Measurements from ENCODE around the gene PALM3. TPM values are rescaled to one million over a fixed set of nuclear protein-coding genes. Genes with fewer than 3 reads are reported as not detected.
A peak's percentile ranks its signal among the peaks of the same experiment; 100 is the strongest.
"Not testable (repeated sequence)": the region's sequence is repeated elsewhere in the genome, so short reads cannot be mapped to it uniquely, and the experiment has no call there.

The PALM3 gene
- total RNA-seq, 1 donor from 2014 or later, result 6.7 TPM

DNA sequence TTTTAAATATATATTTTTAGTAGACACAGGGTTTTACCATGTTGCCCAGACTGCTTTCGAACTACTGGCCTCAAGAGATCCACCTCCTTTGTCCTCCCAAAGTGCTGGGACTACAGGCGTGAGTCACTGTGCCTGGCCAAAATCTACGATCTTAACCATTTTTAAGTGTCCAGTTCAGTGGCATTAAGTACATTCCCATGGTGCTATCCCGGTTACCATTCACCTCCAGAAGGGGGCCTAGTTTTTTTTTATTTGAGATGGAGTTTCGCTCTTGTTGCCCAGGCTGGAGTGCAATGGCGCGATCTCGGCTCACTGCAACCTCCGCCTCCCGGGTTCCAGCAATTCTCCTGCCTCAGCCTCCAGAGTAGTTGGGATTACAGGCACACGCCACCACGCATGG, 26.7 kb downstream of the PALM3 start:
- H3K4me3 Mint-ChIP-seq (ENCODE audit: unreplicated experiment); H3K4me1 Mint-ChIP-seq (ENCODE audit: low read depth, unreplicated experiment); H3K27ac Mint-ChIP-seq (ENCODE audit: unreplicated experiment); H3K9me3 Mint-ChIP-seq (ENCODE audit: unreplicated experiment); H3K36me3 Mint-ChIP-seq (ENCODE audit: unreplicated experiment); DNase-seq: not testable (repeated sequence)
- TF ChIP-seq, protein P1, sequence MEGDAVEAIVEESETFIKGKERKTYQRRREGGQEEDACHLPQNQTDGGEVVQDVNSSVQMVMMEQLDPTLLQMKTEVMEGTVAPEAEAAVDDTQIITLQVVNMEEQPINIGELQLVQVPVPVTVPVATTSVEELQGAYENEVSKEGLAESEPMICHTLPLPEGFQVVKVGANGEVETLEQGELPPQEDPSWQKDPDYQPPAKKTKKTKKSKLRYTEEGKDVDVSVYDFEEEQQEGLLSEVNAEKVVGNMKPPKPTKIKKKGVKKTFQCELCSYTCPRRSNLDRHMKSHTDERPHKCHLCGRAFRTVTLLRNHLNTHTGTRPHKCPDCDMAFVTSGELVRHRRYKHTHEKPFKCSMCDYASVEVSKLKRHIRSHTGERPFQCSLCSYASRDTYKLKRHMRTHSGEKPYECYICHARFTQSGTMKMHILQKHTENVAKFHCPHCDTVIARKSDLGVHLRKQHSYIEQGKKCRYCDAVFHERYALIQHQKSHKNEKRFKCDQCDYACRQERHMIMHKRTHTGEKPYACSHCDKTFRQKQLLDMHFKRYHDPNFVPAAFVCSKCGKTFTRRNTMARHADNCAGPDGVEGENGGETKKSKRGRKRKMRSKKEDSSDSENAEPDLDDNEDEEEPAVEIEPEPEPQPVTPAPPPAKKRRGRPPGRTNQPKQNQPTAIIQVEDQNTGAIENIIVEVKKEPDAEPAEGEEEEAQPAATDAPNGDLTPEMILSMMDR (IDR thresholded peaks at IDR 0.05; ENCODE audit: partially characterized antibody, unreplicated experiment), result peak; percentile 14
- peaks cover 10% of the 10 kb centered on the region for H3K27me3 Mint-ChIP-seq (ENCODE audit: unreplicated experiment)

DNA sequence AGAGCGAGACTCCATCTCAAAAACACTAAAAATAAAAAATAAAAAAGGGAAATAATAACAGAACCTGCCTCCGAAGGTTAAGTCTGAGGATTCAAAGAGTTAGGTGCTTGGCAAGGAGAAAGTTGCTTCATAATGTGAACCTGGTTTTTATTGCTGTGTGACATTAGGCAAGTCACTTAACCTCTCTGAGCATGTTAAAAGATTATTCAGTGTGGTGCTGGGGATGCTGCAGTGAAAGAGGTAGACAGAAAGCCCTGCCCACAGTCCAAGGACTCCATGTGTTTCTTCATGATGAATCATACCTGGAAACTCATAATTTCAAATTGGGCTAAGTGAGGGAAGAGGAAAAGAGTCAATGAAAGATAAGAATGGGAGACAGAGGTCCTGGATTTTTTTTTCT, 27.9 kb downstream of the PALM3 start:
- no peaks in the 10 kb centered on the region for H3K36me3 Mint-ChIP-seq (ENCODE audit: unreplicated experiment)
- DNase-seq, result no peak

DNA sequence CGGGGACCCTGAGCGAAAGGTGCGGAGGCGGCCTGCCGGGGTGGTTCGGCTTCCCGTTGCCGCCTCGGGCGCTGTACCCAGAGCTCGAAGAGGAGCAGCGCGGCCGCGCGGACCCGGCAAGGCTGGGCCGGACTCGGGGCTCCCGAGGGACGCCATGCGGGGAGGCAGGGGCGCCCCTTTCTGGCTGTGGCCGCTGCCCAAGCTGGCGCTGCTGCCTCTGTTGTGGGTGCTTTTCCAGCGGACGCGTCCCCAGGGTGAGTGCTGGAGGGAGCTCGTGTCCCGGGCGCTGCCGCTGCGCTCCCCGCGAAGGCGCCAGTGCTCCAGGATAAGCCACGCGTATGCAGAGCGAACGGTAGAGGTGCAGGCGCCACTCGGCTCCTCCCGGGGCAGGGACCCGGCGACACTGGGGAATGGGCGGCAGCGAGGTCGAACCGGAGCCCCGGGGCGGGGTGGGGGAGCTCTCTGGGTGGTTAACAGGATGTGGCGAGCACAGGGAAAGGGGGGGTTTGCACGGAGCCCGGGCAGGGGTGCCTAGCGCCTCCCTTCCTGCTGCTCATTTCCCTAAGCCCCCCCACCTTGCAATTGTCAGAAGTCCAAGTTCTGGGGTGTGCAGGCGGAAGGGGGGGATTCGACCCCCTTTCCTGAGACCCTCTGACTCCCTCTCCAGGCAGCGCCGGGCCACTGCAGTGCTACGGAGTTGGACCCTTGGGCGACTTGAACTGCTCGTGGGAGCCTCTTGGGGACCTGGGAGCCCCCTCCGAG, 30.0 kb downstream of the PALM3 start, which contains the start of gene IL27RA:
Gene IL27RA (plus strand): TSS at position 44 of the 762 bp plus-strand sequence. CDS start 111 bp downstream, at position 155.
- Mint-ChIP-seq H3K9me3 (ENCODE audit: unreplicated experiment) (peaks cover 2% of the 10 kb centered on the region), H3K4me3 (ENCODE audit: unreplicated experiment) (peak within 1 kb of the TSS; percentile 81), H3K27me3 (ENCODE audit: unreplicated experiment) (peaks cover 9% of the 10 kb centered on the region), H3K4me1 (ENCODE audit: low read depth, unreplicated experiment) (no peaks in the 10 kb centered on the region), H3K36me3 (ENCODE audit: unreplicated experiment) (no peaks in the 10 kb centered on the region), H3K27ac (ENCODE audit: unreplicated experiment) (no peak within 1 kb of the TSS)
- TF ChIP-seq, protein P1 (IDR thresholded peaks at IDR 0.05; ENCODE audit: partially characterized antibody, unreplicated experiment), result peak; percentile 55
- DNase-seq, result peak; percentile 63

More for the DNA sequence above, 27.9 kb downstream of the PALM3 start:
- Mint-ChIP-seq H3K4me1 (ENCODE audit: low read depth, unreplicated experiment) (no peaks in the 10 kb centered on the region), H3K27ac (ENCODE audit: unreplicated experiment) (no peak overlapping the region), H3K9me3 (ENCODE audit: unreplicated experiment) (peaks cover 2% of the 10 kb centered on the region), H3K4me3 (ENCODE audit: unreplicated experiment) (no peak overlapping the region), H3K27me3 (ENCODE audit: unreplicated experiment) (peaks cover 10% of the 10 kb centered on the region)
- TF ChIP-seq, protein P1 (IDR thresholded peaks at IDR 0.05; ENCODE audit: partially characterized antibody, unreplicated experiment), result no peak

DNA sequence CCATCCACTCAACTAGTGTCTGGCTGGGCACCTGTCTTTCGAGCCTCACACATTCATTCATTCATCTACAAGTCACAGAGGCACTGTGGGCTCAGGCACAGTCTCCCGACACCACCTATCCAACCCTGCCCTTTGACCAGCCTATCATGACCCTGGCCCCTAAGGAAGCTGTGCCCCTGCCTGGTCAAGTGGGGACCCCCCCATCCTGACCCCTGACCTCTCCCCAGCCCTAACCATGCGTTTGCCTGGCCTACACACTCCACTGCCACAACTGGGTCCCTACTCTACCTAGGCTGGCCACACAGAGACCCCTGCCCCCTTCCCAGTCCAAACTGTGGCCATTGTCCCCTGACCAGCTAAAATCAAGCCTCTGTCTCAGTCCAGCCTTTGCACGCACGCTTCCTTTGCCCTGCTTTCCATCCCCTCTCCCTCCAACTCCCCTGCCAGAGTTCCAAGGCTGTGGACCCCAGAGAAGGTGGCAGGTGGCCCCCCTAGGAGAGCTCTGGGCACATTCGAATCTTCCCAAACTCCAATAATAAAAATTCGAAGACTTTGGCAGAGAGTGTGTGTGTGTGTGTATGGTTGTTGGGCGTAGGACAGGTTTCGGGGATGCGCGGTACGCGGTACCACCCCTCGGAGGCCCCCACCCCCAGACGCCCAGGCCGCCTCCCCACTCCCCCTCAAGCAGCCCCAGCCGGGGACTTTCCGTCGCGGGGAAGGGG, 30.7 kb downstream of the PALM3 start:
- no peak for DNase-seq
- peaks cover 8% of the 10 kb centered on the region for H3K27me3 Mint-ChIP-seq (ENCODE audit: unreplicated experiment)
- H3K36me3 Mint-ChIP-seq (ENCODE audit: unreplicated experiment), result no peaks in the 10 kb centered on the region
- peaks cover 2% of the 10 kb centered on the region for H3K9me3 Mint-ChIP-seq (ENCODE audit: unreplicated experiment)
- TF ChIP-seq, protein P1 (IDR thresholded peaks at IDR 0.05; ENCODE audit: partially characterized antibody, unreplicated experiment), result no peak
- no peaks in the 10 kb centered on the region for H3K4me1 Mint-ChIP-seq (ENCODE audit: low read depth, unreplicated experiment)
- H3K4me3 Mint-ChIP-seq (ENCODE audit: unreplicated experiment), result peak overlapping the region; percentile 81
- no peak overlapping the region for H3K27ac Mint-ChIP-seq (ENCODE audit: unreplicated experiment)

DNA sequence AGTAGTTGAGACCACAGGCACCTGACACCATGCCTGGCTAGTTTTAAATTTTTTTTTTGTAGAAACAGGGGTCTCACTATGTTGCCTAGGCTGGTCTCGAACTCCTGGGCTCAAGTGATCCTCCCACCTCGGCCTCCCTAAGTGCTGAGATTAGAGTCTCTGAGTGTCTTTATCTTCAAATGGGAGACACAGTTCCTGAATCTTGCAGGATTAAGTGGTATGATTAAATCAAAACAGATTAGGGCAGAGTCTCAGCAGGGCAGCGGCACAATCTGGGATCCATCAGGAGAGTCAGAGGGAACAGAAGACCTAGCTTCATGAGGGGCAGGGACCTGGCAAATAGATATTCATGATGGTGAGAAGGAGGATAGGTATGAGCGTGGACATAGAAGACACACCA, 33.0 kb downstream of the PALM3 start:
- TF ChIP-seq, protein P1 (IDR thresholded peaks at IDR 0.05; ENCODE audit: partially characterized antibody, unreplicated experiment), result no peak
- Mint-ChIP-seq H3K9me3 (ENCODE audit: unreplicated experiment) (peaks cover 2% of the 10 kb centered on the region), H3K4me1 (ENCODE audit: low read depth, unreplicated experiment) (no peaks in the 10 kb centered on the region), H3K27ac (ENCODE audit: unreplicated experiment) (no peak overlapping the region), H3K27me3 (ENCODE audit: unreplicated experiment) (peaks cover 7% of the 10 kb centered on the region), H3K4me3 (ENCODE audit: unreplicated experiment) (no peak overlapping the region), H3K36me3 (ENCODE audit: unreplicated experiment) (no peaks in the 10 kb centered on the region)
- DNase-seq, result no peak
